ENCODE results near the gene IL17C. TPM values are rescaled to one million over a fixed set of nuclear protein-coding genes. Genes with fewer than 3 reads are reported as not detected.

Gene IL17C
- total RNA-seq, 1 donor from 2014 or later: not detected

DNA sequence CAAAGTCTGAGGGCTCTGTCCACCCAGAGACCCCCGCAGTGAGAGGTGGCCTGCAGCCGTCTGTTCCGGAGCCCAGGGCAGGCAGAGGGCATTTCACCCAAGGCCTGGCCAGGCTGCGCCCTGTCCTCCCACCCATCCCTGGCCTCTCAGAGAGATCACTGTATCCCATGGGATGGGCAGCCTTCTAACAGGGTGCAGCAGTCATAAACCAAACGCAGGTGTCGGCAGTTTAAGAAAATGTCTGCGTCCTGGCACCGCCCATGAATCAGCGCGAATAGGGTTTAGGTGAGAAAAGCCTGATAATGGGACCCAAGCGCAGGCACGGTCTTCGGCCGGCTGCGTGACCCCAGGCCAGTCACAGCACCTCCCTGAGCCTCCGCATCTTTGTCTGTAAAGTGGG lies 7.1 kb downstream of the IL17C start:
- DNase-seq (ENCODE audit: low read depth in 2 of 2): no peak

- DNase-seq (ENCODE audit: low read depth in 2 of 2): no peak
These were observed 7.6 kb downstream of the IL17C start for GRCh38 chr16:88645941-88646340.

- DNase-seq (ENCODE audit: low read depth in 2 of 2): no peak
These were observed 8.1 kb downstream of the IL17C start for GRCh38 chr16:88646345-88647034.

GRCh38 chr16:88647178-88648070 lies 9.1 kb downstream of the IL17C start:
- DNase-seq (ENCODE audit: low read depth in 2 of 2): no peak

DNA sequence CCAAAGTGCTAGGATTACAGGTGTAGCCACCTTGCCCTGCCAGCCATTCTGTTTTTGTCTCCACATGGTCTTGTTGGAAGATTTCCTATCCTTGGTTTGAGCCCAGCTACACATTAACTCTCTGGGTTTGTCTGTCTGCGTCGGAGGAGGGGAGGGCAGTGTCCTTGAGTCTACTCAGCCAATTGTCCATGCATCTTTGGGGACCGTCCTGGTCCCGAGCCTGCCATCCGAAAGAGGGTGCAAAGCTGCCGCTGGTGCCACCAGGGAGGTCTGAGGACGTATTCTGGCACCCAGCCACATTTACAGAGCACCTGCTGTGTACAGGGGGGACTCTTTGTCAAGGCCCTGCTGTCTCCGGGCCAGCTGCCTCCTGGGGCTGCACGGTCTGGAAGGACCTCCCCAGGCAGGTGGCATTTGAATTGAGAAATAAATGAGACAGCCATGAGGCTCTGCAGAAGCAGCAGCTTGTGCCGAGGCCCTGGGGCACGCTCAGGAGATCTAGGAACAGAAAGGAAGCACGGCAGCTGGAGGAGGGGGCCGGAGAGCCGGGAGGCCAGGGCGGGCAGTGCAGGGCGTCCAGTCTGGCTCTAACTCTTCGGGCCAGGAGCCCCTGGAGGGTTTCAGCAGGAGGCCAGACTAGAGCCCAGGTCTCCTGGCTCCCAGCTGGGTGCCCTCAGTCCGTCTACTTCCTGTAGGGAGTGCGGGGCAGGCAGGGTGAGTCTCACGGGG lies 11.0 kb downstream of the IL17C start:
- DNase-seq (ENCODE audit: low read depth in 2 of 2): no peak

DNA sequence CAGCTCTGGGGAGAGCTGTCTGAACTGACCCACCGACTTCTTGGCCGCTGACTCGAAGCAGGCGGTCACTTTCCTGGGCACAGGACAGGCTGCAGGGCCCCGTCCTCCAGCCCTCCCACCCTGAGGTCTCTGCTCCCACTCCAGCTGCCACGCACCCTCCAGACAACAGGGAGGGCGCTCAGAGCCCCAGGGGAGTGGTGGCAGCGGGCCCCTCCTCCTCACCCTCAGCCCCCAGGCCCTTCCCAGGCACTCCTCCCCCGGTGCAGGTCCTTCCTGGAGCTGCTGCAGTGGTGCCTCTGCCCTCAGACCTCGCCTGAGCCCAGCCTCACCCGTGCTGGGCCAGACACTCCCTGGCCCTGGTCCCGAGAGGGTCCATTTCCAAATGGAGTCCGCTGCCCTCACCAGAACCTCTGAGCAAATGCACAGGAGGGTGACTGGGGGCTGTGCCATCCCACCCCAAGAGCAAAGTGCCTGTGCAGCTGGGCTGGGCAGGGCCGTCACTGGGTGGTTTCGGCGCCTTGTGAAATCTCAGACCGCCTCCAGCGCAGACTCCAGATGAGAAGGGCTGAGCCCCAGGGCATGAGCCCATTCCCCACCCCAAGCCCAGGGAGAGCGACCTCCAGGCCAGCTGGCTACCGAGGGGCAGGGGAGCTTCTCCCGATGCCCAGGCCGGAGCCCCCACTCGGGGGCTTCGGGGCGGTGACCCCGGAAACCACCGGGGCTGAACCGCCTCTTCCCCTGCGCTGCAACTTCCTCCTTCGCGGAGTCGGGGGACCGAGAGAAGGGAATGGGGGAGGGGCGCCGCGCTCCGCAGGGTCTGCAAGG lies 11.8 kb downstream of the IL17C start:
- DNase-seq (ENCODE audit: low read depth in 2 of 2): no peak

- DNase-seq (ENCODE audit: low read depth in 2 of 2): peak in 1 of 2 donors; percentile 85
These were observed 12.4 kb downstream of the IL17C start, which contains the start of gene CYBA for GRCh38 chr16:88650749-88651275. Gene CYBA, minus strand, starts transcription at chr16:88651053. Its CDS starts 40 bp downstream, at chr16:88651013.

DNA sequence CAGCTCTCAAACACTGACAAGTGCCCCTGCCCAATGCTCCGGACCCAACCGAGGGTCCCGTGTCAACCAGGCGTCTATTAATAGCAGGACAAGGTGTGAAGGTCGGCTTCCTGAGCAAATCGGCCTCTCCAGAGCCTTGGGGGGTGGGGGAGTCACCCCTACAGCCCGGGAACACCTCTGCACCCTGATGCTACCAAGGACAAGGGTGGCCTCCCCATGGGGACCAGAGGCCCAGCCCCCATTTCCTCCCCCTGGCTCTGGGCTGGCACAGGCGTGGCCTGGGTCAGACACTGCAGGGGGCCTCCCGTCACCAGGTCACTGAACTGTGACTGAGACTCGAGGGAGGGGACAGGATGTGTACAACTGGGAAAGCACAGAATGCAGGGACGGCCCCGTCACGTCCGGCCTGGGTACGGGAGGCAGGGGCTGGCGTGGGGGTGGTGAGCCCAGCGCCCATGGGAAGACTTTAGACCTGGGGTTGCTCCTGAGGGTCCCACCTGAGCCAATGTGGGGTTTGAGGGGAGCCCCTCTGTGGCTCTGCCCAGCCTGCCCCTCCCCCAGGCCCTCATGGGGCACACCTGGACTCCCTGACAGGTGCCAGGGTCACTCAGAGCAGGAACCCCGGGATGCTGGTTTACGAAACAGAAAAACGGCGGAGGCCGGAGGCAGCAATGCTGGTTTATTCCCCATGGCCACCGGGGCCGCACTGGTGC lies 13.1 kb downstream of the IL17C start:
- DNase-seq (ENCODE audit: low read depth in 2 of 2): peak in 1 of 2 donors; percentile 93

GRCh38 chr16:88651989-88652761 lies 13.8 kb downstream of the IL17C start:
- DNase-seq (ENCODE audit: low read depth in 2 of 2): no peak

DNA sequence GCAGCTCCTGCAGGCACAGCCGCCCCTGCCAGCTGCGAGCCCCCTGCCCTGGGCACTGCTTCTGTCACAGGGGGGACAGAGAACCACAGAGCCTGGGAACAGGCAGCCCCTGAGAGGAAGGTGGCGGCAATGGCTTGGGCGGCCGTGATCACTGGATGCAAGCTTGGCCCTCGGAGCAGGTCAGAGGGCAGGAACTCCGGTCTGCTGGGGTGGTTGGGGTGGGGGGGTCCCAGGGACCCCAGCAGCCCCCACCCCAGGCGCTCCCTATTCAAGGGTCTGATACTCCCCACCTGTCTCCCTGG lies 14.3 kb downstream of the IL17C start:
- DNase-seq (ENCODE audit: low read depth in 2 of 2): no peak

DNA sequence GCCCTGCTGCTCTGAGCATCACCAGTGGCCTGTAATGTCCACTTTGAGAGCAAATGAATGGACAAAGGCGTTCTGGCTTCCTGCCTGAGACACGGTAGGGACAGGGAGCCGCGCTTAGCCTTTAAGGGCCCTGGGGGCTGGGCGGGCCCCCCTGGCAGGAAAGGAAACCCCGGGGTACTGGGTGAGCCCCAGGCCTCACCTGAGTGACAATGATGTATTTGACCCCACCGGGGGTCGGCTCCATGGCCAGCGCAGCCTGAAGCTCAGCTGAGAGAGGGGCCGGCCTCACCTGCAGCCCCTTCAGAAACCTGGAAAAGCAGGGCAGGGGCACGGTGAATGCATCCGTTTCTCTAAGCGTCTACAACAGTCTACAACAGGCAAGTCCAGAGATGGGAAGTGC lies 14.7 kb downstream of the IL17C start:
- DNase-seq (ENCODE audit: low read depth in 2 of 2): no peak

DNA sequence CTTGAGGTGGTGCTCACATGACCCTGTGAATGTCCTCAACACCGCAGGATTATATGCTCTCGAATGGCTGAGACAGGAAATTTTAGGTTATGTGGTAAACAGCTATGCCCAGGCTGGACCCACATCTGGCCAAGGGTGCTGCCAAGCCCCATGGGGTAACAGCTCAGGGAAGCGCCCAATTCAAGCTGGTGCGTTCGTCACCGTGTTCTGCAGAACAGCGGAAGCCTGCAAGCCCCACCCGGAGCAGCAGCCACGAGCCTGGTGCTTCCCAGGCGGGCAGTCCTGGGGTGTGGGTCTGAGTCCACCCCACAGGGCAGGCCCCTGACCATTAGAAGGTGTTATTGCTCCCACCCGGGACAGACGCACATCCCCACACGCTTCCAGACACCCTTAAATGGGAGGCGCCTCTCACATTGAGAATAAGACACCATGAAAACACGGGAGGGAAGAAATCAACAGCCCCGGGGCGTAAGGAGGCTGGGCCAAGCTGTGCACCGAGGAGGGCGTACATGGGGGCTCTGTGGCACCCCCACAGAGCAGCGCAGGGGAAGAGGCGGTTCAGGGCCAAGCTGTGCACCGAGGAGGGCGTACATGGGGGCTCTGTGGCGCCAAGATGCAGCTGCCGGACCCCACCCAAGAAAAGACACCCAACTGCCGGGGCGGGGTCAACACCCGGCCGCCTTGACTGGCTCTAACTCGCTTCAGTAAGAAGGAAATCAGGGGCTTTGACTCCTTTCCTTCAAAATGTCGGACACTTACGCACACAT lies 15.4 kb downstream of the IL17C start:
- no peak for DNase-seq (ENCODE audit: low read depth in 2 of 2)

DNA sequence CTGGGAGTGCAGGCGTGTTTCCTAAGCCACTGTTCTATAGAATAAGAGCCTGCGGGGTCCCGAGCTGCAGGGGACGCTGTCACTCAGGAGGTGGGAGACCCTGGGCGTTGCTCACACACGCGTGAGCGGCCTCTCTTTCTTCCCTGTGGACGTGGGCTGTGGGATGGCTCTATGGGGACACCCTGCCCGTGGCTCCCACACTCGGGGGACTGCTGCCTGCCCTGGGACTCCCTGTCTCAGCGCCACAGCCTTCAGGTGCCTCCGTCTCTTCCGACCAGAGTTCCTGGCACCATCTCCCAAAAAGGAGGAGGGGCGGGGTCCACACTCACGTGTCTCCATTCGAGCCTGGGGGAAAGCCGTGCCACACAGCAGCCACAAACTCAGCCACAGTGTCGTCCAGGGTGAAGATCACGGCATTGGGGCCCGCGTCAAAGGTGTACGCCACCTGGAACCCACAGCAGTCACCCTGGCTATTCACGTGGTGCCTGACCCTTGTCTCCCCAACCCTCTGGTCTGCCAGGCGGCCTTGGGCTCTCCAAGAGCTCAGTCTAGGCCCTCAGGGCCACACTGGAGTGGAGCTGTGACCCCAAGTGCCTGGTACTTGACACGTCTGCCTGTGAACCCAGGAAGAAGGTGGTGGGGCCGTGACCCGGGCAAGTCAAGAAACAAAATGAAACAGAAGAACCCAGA lies 16.1 kb downstream of the IL17C start:
- DNase-seq (ENCODE audit: low read depth in 2 of 2): no peak

DNA sequence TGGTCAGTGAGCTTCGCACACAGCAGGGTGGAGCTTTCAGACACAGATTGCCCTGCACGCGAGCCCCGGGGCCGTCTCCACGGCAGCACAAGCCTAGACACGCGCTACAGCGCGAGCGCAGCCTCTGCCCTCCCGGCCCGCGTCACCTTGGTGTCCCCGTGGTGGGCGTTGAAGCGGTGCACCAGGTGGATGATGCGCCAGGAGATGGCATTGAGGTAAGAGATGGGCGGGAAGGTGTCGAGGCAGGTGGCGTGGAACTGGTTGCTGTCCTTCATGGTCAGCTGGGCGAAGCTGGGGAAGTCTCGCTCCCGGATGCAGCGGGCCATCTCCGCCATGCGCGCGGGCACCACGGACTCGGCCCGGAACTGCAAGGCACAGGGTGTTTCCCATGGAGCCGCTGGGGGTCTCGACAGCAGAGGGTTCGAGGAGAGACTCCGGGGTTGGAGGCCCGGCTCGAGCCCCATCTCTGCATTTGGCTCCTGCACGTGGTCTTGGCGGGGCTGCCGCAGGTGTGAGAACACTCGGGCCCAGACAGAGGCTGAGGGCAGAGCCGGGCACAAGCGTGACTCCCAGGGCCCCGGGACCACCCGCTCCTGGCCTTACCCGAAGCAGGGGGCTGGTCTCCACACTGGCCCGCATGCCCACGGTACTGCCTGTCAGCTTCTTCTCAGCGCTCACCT lies 16.8 kb downstream of the IL17C start:
- DNase-seq (ENCODE audit: low read depth in 2 of 2): no peak

GRCh38 chr16:88655733-88656281 lies 17.4 kb downstream of the IL17C start:
- no peak for DNase-seq (ENCODE audit: low read depth in 2 of 2)

GRCh38 chr16:88656291-88656980 lies 18.1 kb downstream of the IL17C start:
- DNase-seq (ENCODE audit: low read depth in 2 of 2): no peak

DNA sequence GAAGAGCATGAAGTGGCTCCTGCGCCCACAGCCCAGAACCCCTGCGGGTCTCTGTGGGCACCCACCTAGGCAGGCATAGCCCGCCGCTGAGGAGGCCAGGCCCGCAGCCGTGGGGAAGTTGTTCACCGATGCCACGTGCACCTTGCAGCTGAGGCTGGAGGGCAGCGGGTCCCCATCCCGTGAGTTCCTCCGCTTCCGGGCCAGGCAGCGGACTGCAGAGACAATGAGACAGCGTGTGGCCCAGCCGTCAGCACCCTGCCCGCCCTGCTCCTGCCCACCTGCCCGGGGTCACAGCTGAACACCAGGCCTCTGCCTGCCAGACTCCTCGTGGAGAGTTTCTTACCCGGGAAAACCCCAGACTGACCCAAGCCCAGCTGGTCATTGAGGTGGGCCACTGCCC lies 19.0 kb downstream of the IL17C start:
- DNase-seq (ENCODE audit: low read depth in 2 of 2): no peak
